ENCODE data around the gene DYNLRB2. TPM values are rescaled to one million over a fixed set of nuclear protein-coding genes. Genes with fewer than 3 reads are reported as not detected.

DYNLRB2 gene
- total RNA-seq, 2 experiments from 2014 or later, result not detected

DNA sequence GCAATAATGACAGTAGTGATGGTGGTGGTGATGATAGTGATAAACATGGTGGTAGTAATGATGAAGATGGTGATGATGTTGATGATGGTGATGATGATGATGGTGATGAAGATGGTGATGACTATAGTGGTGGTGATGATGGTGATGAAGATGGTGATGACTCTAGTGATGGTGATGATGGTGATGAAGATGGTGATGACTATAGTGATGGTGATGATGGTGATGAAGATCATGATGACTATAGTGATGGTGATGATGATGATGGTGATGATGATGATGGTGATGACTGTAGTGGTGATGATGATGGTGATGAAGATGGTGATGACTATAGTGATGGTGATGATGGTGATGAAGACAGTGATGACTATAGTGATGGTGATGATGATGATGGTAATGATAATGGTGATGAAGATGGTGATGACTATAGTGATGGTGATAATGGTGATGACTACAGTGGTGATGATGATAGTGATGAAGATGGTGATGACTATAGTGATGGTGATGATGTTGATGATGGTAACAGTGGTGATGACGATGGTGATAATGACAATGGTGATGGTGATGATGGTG is 35.6 kb downstream of the DYNLRB2 start:
- Histone ChIP-seq H4K20me1 (ENCODE audit: insufficient read depth, low read length) (no peaks in the 10 kb centered on the region), H3K36me3 (ENCODE audit: insufficient read depth, low read length) (no peaks in the 10 kb centered on the region), H3K9me2 (ENCODE audit: insufficient read depth, low read length) (no peaks in the 10 kb centered on the region), H3K4me3 (ENCODE audit: low read depth, low read length, poor library complexity, severe bottlenecking) (no peak overlapping the region), H2AFZ (ENCODE audit: low read length) (no peak overlapping the region), H3K9me3 (ENCODE audit: low read length) (no peaks in the 10 kb centered on the region), H3K4me2 (ENCODE audit: low read length) (no peak overlapping the region), H3K79me2 (ENCODE audit: insufficient read depth, low read depth, low read length) (no peaks in the 10 kb centered on the region), H3K27ac (ENCODE audit: low read depth, low read length, poor library complexity, severe bottlenecking) (no peak overlapping the region), H3K4me1 (ENCODE audit: insufficient read depth, low read length, poor library complexity, severe bottlenecking) (no peaks in the 10 kb centered on the region)
- no peak for DNase-seq (ENCODE audit: low spot score)
- ChIA-PET POLR2A (no interaction called here), CTCF (ENCODE audit: unreplicated experiment) (interaction anchor here (0.6 kb wide), 1 partner anchor 1533 kb away, joined by 3 read pairs; no protein-coding TSS in a partner anchor)
- intact Hi-C loops (cut with micrococcal nuclease; ENCODE audit: unreplicated experiment), result no loop called here
- no TSS peak for BruUV-seq (replicated peaks)
- TF ChIP-seq, protein P1, sequence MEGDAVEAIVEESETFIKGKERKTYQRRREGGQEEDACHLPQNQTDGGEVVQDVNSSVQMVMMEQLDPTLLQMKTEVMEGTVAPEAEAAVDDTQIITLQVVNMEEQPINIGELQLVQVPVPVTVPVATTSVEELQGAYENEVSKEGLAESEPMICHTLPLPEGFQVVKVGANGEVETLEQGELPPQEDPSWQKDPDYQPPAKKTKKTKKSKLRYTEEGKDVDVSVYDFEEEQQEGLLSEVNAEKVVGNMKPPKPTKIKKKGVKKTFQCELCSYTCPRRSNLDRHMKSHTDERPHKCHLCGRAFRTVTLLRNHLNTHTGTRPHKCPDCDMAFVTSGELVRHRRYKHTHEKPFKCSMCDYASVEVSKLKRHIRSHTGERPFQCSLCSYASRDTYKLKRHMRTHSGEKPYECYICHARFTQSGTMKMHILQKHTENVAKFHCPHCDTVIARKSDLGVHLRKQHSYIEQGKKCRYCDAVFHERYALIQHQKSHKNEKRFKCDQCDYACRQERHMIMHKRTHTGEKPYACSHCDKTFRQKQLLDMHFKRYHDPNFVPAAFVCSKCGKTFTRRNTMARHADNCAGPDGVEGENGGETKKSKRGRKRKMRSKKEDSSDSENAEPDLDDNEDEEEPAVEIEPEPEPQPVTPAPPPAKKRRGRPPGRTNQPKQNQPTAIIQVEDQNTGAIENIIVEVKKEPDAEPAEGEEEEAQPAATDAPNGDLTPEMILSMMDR (conservative IDR thresholded peaks at IDR 0.05; ENCODE audit: low read length), result no peak

DNA sequence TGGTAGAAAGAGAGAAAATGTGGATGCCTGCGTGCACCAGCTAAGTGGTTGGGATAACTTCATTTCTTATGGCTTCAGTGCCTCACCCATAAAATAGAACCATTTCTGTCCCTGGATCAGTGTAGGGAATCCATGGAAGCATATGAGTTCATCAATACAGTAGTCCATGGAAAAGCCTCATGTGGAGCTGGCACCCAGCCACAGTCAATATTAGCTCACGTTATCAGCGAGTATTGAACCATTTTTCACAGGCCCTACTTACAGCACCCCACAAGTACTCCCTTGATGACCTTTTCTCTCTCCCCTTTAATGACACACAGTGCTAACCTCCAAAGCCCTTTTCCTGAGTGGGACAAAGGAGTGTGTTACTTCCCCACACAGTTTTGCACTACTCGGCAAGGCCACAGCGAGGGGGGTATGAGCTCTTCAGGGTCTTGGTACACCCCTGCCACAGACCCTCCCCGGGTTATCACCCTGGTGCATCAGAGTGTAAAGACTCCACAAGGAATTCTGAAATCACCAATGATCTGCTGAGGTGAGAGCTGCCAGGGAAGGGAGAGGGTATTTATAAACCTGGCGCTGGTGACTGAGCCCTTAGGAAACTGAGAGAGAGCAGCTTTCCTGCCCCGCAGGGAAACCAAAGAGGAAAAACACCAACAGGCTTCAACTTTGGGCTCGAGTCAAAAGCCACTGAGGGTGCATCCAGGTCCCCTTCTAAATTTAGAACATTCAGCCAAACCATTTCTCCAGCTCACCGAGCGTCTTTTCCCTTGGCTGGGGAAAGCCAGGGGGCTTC is 36.9 kb downstream of the DYNLRB2 start:
- H3K4me3 ChIP-seq (ENCODE audit: low read depth, low read length, poor library complexity, severe bottlenecking), result no peak overlapping the region
- H2AFZ ChIP-seq (ENCODE audit: low read length), result no peak overlapping the region
- no TSS peak for BruUV-seq (replicated peaks)
- ChIA-PET POLR2A (no interaction called here), CTCF (ENCODE audit: unreplicated experiment) (no interaction called here)
- no peaks in the 10 kb centered on the region for H3K36me3 ChIP-seq (ENCODE audit: insufficient read depth, low read length)
- intact Hi-C loops (cut with micrococcal nuclease; ENCODE audit: unreplicated experiment), result no loop called here
- no peaks in the 10 kb centered on the region for H4K20me1 ChIP-seq (ENCODE audit: insufficient read depth, low read length)
- H3K79me2 ChIP-seq (ENCODE audit: insufficient read depth, low read depth, low read length), result no peaks in the 10 kb centered on the region
- DNase-seq (ENCODE audit: low spot score), result no peak
- no peaks in the 10 kb centered on the region for H3K9me3 ChIP-seq (ENCODE audit: low read length)
- no peak overlapping the region for H3K4me2 ChIP-seq (ENCODE audit: low read length)
- no peaks in the 10 kb centered on the region for H3K4me1 ChIP-seq (ENCODE audit: insufficient read depth, low read length, poor library complexity, severe bottlenecking)
- H3K9me2 ChIP-seq (ENCODE audit: insufficient read depth, low read length), result no peaks in the 10 kb centered on the region
- no peak for TF ChIP-seq EZH2phosphoT487 (IDR thresholded peaks at IDR 0.05; ENCODE audit: borderline replicate concordance, low read depth, low read length)
- TF ChIP-seq, protein P1 (conservative IDR thresholded peaks at IDR 0.05; ENCODE audit: low read length), result no peak
- no peak overlapping the region for H3K27ac ChIP-seq (ENCODE audit: low read depth, low read length, poor library complexity, severe bottlenecking)

Measured in OCI-LY7 (cell line).